ENCODE measurements around the gene USHBP1.

USHBP1 gene, protein sequence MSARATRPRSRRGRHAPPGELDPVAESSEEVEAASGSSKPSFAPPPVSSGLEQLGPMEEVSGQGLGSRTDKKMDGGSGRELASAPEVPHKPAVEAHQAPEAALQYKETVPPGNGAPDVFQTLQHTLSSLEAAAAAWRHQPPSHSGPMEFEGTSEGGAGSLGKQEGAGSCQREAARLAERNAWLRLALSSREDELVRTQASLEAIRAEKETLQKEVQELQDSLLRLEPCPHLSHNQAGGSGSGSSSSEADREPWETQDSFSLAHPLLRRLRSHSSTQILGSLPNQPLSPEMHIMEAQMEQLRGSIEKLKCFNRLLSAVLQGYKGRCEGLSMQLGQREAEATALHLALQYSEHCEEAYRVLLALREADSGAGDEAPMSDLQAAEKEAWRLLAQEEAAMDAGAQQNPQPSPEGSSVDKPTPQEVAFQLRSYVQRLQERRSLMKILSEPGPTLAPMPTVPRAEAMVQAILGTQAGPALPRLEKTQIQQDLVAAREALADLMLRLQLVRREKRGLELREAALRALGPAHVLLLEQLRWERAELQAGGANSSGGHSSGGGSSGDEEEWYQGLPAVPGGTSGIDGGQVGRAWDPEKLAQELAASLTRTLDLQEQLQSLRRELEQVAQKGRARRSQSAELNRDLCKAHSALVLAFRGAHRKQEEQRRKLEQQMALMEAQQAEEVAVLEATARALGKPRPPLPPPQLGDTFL

DNA sequence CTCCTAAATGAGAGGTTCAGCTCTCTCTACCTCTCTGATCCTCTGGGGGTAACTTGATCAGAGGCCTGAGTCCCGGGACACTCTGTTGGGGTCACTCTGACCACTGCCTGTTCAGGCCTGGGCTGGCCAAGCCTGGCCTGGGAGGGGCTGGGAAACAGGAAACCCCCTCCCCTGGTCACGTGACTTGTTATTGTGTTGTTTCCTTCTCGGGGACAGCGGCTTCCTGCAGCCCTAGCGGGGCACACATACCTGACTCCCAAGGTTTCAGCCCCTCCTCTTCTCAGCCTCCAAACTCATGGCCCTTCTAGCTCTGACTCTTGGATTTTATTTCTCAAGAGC, at the start of gene USHBP1:
TSS of gene USHBP1 (minus strand) at position 105 of the 339 bp plus-strand sequence. CDS start 446 bp downstream, outside the sequence.
- DNase-seq (ENCODE audit: low spot score), result no peak

DNA sequence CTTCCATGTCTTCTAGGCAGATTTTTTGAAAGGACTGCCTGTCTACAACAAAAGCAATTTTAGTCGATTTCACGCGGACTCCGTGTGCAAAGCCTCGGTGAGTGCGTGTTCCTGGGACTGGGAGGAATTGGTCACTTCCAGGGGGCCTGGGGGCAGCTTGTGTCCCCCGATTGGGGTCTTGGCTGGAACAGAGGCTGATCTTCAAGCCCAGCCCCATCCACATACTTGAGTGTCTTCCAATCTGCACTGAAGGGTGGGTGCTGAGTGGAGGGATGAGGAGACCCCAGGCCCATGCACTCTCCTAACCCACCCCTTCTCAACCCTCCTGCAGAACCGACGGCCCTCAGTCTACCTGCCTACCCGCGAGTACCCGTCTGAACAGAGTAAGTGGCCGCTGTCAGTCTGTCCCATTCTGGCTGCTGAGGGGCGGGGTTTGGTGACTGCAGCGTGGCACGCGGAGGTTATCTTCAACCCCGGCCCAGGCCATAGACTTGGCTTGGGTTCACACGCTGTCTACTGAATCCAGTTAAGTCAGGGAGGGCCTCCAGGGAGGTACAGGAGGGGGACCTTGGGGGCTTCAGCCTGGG, 49.6 kb upstream of the USHBP1 start:
- DNase-seq (ENCODE audit: low spot score), result no peak

DNA sequence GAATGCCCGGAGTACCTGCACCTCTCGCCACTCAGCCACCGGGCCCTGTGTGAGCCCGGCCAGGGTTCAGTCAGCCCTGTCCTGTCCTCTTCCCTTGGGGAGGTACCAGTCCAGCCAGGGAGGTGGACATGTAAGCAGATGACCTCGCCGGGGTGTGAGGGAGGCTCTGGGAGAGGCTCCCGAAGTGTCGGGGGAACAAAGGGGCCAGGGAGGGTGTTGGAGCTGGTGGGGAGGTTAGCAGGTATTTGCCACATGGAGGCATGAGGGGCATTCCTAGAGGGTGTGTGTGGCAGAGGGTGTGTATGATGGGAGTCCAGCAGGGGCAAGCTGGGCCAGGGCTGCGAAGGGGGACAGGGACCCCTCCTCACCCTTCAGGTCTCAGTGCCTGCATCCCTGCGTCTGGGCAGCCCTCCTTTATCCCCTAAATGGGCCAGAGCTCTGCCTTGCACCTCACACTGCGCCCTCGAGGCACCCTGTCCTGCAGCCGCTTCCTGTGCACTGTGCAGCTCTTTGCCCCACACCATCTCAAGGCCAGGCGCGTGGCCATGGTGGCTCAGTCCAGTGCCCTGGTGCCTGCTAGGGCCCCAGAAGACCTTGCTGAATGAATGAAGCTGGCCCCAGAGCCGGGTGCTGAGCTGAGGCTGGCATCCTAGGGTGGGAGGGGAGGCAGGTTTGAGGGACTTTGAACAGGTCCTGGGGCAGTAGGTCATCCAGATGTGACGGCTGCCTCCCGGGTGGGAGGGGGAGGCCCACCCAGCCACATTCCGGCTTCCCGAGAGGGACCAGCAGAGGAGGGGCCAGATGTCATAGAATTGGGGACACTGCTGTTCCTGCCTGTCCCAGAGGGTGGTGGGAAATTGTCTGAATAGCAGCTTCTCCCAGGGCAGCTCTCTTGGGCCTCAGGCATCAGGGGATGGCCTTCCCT, 47.9 kb upstream of the USHBP1 start:
- DNase-seq (ENCODE audit: low spot score), result no peak

DNA sequence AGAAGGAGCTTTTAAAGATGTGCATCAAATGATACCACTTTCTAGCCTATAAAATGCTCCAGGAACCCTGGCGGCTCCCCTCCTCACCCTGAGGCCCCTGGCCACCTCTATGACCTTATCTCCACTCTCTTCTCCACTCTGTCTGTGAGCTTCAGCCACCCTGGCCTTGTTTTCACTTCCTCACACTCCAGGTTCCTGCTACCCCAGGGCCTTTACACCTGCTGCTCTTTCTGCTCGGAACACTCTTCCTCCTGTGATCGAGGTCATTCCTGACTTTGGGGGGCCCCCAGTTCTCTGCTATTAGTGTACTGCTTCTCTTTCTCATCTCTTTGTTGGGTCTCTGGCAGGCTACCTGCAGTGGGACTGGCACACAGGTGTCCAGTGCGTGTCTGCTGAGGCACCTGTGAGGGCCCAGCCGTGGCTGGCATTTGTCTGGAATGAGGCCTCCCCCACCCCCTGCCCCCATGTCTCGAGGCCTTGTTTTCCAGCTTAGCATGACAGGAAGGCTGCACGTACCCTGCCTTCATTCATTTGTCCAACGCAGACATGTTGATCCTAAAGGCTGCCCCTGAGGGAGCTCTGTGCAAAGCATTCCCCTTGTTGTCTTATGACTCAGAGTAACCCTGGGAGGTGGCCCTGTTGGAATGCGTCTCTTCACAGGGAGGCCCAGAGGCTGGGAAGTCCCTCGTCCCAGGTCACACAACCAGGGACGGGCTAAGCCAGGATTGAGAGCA, 47.1 kb upstream of the USHBP1 start:
- peak; percentile 40 for DNase-seq (ENCODE audit: low spot score)

DNA sequence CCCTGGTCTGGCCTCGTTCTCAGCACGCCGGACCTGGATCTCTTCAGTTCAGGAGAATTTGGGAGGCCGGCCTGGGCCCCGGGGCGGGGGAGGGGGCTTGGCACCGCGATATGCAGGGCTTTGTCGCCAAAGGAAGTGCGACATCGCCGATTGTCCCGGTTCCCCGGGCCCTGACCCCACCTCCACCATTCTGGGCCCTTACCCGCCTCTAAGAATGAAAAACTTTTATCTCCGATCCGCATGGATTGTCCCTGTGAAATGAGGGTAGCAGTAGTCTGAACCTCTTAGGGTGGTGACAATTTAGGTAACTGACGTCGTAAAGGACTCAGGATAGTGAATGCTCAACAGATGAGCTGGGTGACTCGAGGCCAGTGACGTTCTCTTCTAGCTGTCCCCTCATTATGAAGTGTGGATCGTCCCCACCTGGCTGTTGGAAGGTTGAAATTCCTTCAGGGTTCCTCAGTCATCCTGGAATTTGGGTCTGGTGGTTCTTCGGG, 45.5 kb upstream of the USHBP1 start:
- no peak for DNase-seq (ENCODE audit: low spot score)

DNA sequence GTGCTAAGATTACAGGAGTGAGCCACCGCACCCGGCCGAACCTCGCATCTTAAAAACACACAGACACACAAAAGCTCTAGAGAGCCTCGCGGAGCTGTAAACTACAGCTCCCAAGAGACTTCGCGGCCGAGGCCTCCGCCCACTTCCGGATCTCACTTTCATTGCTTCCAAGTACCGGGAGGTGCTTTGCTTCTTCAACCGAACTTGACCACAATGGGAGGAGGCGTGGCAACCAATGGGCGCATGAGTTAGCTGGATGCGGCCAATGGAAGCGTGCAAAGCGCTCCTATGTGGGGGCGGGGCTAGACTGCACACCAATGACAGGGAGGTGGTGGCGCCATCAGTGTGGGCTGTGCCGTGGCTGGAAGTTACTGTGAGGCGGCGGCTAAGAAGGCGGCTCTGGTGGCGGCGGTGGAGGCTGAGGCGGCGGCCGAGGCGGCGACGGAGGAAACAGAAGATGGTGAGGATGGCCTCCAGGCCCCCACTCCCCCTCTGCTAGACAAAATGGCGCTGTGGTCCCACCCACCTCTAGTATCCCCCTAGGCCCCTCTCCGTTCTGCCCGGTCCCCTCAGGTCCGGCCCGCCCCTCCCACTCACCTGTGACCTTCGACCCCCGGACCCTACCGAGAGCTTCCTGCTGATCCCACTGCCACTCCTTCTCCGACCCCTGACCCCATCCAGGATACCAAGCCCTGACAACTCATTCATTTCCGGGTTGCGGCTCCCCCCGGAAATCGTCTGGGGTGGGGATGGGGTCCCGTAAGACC, 44.8 kb upstream of the USHBP1 start, which contains the start of gene DDA1:
TSS of gene DDA1 (plus strand) at position 366 of the 767 bp plus-strand sequence. CDS start at position 458, 92 bp downstream.
- DNase-seq (ENCODE audit: low spot score), result peak; percentile 98

DNA sequence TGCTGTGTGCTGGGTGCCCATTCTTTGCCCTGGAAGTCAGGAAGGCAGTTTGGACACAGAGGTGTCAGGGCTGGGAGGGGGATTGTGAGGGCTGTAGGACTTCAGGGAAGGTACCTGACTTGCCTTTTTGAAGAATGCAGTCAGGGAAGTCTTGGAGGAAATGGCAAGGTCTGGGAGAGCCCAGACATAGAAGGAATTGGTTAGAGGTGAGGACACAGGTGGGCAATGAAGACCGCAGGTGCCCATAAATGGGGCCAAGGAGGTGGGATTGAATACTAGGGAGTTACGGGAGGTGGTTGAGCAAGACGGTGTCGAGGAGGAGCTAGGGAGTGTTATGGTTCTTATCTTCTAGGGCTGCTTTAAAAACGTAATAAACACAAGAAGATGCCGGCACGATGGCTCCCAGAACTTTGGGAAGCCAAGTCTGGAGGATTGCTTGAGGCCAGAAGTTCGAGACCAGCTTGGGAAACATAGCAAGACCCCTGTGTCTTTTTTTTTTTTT, 43.4 kb upstream of the USHBP1 start:
- DNase-seq (ENCODE audit: low spot score), result no peak

DNA sequence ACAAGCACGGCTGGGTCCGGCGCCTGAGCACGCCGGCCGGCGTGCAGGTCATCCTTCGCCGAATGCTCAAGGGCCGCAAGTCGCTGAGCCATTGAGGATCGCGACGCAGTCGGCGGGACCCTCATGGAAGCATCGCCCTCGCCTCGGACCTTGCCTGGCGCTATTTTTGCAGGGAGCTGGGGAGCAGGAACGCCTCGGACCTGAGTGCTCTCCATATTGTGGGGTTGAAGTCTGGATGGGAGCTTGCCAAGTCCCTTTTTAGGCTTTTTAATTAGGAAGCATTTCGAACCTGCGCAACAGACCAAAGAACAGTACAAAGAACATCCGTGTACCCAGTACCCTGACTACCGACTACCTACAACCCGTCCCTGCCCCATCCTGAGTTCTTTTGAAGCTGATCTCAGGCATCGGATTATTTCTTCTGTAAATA, 41.8 kb upstream of the USHBP1 start:
- DNase-seq (ENCODE audit: low spot score), result no peak

DNA sequence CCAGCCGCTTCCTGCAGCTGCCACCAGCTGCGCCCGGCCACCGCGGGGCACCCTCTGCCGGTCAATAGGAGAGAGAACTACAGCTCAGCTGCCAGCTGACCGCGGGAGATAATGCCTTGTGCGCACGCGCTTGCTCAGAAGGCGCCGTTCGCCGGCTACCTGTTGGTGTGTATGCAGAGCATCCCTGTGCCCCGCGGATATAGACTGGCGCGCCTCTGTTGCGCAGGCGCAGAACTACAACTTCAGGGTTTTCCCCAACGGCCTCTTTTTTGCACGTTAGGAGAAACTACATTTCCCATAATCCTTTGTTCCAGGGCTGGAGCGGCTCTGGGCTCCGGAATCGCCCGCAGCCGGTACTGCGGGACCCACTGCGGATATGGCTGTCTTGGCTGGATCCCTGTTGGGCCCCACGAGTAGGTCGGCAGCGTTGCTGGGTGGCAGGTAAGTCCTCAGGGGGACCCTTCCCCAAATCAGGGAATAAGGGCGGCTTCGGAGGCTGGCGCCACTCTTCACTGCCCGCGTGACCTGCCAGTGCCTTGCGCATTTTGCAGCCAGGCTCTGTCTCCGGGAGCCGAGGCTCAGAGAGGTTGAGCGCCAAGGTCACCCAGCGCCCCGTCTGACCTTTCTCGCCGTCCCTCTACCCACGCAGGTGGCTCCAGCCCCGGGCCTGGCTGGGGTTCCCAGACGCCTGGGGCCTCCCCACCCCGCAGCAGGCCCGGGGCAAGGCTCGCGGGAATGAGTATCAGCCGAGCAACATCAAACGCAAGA, 41.2 kb upstream of the USHBP1 start, which contains the start of gene MRPL34:
TSS of gene MRPL34 (plus strand) at position 356 of the 768 bp plus-strand sequence. CDS start at position 377, 21 bp downstream.
- DNase-seq (ENCODE audit: low spot score), result peak; percentile 91

DNA sequence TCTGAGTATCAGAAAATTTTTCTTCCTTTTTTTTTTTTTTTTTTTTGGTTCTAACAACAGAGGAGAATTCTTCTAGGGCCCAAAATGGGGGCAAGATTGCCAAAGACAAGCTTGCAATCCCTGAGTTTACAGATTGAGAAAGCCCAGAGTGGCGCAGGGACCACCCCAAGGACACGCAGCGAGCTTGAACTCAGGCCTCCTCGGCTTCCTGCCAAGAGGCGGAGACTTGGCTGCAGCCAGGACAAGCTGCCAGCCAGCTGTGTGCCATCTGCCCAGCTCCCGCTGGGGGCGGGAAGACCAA, 40.6 kb upstream of the USHBP1 start:
- no peak for DNase-seq (ENCODE audit: low spot score)

DNA sequence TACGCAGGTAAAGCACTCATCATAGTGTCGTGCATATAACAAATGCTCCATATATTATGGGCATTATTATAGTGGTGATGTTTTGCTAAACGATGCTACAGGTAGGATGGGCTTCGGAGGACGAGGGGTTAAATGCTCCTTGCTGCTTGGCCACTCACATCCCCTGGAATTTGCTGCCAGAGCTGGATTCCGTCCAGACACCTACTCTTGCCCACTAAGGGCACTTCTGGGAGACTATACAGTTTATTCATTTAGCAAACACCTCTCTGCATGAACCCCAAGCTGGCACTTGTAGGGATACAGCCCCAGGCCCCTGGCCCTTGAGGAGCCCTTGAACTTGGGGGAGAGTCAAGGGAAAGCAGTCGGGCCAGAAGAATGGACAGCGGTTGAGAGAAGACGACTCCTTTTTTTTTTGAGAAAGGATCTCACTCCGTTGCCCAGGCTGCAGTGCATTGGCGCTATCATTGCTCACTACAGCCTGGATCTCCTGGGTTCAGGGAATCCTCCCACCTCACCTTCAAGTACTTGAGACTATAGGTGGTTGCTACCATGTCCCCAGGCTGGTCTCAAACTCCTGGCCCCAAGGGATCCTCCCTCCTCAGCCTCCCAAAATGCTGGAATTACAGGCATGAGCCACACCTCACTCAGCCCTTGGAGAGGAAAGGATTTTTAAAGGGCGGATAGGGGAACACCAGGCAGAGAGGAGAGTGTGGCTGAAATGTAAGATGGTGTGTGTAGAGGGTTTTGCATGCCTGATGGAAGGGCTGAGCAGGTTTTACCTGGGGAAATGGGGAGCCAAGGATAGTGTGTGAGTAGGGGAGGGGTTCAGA, 40.1 kb upstream of the USHBP1 start:
- no peak for DNase-seq (ENCODE audit: low spot score)

DNA sequence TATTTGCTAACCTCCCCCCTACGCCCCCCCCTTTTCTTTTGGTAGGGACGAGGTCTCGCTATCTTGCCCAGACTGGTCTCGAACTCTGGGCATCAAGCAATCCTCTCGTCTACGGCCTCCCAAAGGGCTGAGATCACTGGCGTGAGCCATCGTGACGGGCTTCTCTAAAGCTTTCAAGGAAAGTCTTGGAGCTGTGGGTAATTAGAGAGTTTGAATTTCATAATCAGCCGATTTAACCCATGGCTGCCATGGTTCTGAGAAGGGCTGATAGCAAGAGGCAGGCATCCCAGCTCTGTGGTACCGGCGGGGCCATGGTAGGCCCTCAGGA, 39.4 kb upstream of the USHBP1 start:
- DNase-seq (ENCODE audit: low spot score), result no peak

DNA sequence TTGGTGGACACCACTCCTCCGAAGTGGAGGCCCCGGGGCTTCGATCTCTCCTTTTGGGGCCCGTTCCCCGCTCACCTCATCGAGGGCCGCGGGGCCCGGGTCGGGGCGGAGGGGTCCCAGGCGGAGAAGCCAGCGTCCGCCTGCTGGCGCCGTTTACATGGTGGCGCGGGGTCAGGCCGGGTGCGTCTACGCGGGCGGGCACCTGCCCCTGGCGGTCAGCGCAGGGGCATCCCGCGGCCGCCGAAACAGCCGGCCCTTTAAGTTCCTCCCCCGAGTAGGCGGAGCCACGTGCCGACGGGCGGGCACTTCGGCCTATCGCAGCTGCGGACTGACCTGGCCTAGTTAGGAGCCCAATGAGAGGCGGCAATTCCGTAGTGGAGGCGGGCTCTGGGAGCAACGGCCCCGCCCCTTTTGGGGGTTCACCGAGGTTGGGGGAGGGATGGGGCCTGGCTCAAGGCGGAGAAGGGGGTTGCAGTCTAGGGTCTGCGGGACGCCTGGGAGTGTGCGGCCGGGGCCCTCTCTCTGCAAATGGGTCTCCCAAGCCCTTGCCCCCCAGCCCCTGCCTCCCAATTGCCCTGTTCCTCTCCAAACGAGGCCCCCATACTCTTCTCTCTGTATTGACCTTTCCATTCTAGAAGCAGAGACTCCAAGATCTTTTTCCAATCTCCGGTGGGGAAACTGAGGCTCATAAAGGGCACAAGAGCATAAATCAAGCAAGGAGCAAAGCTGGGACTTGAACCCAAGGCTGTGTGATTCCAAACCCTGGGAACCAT, 38.8 kb upstream of the USHBP1 start, which contains the start of gene ABHD8:
TSS of gene ABHD8 (minus strand) at position 259 of the 773 bp plus-strand sequence. CDS start 1,809 bp downstream, outside the sequence.
- peak; percentile 98 for DNase-seq (ENCODE audit: low spot score)

DNA sequence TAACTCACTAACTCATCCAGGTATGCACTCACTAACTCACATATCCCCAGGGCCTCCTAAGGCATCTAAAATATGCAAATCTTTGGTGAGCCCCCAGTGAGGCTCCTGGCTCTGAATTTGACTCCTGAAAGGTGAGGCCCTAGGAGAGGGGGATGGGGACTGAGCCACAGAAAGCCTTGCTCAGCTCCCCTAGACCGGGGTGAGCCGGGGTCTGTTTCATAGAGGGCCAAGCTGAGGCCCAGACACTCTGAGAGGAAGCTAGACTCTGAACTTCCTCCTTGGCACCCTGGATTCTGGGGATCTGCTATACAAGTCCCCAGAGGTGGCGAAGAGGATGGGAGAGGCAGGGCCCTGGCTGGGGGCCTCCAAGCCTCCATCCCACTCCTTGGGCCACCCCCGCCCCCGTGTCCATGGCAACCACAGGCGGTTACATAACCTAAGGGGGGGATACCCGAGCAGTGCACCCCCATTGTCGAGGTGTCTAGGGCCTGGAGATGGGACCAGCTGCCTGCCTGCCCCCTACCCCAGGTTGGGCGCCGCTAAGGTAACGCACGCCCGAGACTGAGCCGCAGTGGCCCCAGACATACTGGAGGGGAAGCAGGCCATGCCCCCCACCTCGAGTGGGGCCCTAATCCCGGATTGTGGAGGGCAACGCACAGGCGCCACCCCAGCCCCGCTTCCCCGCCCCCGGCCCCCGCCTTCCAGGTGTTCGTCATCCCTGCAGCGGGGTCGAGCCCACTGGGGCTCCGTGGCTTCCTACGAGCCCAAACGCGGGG, 38.0 kb upstream of the USHBP1 start:
- peak; percentile 28 for DNase-seq (ENCODE audit: low spot score)

DNA sequence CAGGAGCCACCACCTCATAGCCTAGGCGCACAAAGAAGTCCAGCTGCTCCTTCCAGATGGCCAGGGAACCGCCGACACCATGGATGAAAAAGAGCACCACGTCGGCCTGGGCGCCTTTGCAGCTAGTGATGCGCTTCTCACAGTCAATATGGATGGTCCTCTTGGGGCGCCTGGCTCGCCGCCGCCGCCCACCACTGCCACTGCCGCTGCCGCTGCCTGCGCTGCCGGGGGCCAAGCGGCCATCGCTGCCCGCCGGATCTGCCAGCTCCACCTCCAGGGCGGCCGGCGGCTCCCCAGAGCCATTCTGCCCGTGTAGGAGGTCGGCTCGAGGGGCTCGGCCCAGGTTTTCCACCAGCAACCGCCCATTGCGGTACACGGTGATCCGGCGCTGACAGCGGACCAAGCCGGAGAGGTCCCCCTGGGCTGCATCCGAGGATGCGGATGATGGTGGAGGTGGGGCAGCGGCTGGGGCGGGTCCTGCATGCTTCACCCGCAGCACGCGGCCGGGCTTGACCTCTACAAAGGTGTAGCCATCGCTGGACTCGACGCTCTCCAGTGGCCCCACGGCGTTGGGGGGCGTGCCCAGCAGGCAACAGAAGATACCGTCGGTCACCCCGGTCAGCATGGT, 36.6 kb upstream of the USHBP1 start:
- no peak for DNase-seq (ENCODE audit: low spot score)

DNA sequence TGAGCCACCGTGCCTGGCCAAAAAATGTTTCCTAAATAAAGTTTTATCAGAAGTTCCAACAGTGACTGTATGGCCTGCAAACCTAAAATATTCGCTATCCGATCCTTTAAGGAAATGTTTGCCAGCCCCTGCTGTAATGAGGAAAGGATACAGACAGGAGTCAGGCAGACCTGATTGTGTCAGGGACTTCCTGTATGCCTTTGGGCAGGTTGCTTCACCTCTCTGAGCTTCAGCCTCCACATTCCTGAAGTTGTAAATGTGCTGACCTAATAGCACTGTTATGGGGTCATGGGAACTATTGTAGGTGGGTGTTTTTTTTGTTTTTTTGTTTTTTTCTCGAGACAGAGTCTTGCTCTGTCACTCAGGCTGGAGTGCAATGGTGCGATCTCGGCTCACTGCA, 32.4 kb upstream of the USHBP1 start:
- DNase-seq (ENCODE audit: low spot score), result no peak
